GM19351 (cell line): ENCODE data around the gene FEZF1.

Source experiments
- ATAC-seq: cut with Tn5 transposase; IDR thresholded peaks from one replicate; pipeline ENCODE4 v1.9.1; 2021; ENCODE audit warnings: mild to moderate bottlenecking, moderate library complexity; ENCODE audit not compliant: unreplicated experiment

The FEZF1 gene

GRCh38 chr7:122304319-122304975 is at the start of gene FEZF1:
Gene FEZF1, minus strand, starts transcription at chr7:122304750. Its CDS starts 313 bp downstream, at chr7:122304437.
- ATAC-seq: no peak

- no peak for ATAC-seq
These were observed 47.9 kb upstream of the FEZF1 start for GRCh38 chr7:122352454-122352853.

DNA sequence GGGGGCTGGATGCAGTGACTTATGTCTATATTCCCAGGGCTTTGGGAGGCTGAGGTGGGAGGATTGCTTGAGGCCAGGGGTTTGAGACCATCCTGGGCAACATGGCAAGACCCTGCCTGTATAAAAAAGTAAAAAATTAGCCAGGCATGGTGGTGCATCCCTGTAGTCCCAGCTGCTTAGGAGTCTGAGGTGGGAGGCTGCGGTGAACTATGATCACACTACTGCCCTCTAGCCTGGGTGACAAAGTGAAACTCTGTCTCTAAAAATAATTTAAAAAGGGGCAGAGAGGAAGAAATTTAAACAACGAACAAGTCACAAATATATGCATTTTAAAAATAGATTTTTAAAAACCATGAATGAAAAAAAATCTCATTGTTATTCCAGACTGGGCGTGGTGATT is 46.2 kb upstream of the FEZF1 start:
- ATAC-seq: no peak

GRCh38 chr7:122344303-122344620 is 39.7 kb upstream of the FEZF1 start:
- no peak for ATAC-seq

DNA sequence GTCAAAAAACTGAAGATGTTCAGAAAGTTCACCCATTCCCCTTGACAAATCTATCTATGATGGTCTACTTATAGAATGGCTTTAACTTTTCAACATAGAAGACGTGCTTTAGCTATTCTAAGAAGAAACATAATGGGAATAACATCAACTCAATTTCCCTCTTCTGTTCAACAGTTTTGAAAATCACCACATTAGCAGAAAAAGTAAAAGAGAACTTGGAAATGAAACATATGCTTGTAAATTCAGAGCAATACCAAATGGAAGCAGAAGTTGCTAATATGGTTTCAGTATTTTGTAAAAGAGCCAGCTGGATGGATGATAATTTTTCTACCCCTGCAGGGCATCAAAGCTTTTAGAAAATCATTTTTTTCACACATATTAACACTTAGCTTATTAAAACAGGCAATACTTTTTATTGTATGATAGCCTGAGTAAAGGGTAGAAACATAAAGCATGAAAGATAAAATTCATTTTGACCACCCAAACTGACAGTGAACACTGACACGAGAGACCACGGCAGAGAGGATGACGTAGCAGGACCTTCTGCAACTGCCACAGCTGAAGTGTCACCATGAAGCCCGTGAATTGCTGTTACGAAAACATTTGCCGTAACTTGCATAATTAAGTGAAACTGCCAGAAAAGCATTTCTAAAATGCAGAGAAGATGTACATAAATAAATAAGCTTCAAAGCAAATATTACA is 39.2 kb upstream of the FEZF1 start:
- no peak for ATAC-seq

- ATAC-seq: no peak
These were observed 35.9 kb upstream of the FEZF1 start for GRCh38 chr7:122340427-122340826.

- no peak for ATAC-seq
These were observed 34.8 kb upstream of the FEZF1 start for GRCh38 chr7:122339145-122339904.

DNA sequence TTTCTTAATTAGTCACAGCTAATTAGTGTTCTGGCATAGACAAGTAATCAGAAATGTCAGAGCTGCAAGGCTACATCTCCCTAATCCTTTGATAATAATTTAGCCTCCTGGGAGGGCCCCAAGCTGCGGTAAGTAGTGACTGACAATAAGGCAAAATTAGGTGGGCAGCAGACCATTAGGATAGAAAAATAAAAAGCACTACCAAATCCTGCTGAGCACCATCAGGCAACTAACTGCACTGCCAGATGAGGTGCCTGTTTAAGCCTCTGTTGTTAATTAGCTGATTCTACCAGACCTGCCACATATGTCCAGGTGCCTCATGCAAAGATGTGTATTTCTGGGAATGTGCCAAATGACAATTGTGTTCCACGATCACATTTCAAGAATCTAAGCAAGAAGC is 32.5 kb upstream of the FEZF1 start:
- ATAC-seq: no peak

DNA sequence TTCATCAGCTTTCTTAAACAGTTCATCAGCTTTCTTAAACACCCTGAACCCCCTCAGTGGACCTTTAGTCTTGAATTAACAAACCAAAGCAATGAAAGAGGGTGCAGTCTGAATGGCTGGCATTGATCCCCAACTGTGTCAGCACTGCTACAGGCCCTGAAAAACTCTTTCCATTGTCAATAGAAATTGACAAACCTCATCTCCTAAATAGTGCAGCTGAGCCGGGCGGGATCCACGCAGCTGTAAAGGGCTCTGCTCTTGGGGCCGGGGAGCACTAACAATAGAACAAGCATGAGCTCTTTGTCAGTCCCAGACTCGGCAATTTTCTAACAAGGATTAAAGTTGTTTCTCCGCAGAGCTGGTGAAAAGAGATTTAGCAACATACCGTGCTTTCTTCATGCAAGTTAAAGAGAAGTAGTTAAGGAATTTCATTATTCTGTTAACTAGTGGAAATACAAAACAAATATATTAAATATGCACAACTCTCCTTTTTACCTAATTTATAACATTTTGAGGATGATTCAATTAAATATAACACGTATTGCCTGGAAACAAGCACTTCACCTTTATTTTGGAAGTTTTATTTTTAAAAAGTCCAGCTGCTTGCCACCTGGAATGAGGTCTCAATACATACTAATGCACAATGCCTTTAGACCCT is 24.7 kb upstream of the FEZF1 start:
- ATAC-seq: no peak

- ATAC-seq: no peak
These were observed 23.4 kb upstream of the FEZF1 start for GRCh38 chr7:122327969-122328368.

GRCh38 chr7:122316467-122317388 is 12.2 kb upstream of the FEZF1 start:
- no peak for ATAC-seq

GRCh38 chr7:122315507-122316466 is 11.2 kb upstream of the FEZF1 start:
- ATAC-seq: no peak

DNA sequence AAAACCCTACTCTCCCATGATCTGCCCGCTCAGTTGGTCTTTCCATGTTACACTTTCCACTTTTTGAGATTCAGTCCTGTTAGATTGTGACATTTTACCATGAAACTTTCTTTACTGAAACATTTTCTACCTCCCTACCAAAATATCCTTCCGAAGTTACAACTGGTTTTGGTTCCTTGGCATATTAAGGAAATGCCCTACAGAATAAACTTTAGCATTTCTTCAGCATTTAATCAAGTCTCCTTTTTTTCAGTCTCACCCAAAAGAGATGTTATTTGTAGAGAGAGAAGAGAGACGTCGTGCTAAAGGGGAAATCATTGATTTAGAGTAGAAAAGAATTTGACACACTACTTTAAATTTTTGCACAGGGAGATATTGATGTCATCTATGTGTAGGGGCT is 9.7 kb upstream of the FEZF1 start:
- no peak for ATAC-seq

- no peak for ATAC-seq
These were observed 8.2 kb upstream of the FEZF1 start for GRCh38 chr7:122312789-122313188.

- ATAC-seq: no peak
These were observed 7.3 kb upstream of the FEZF1 start for GRCh38 chr7:122311734-122312450.

- ATAC-seq: no peak
These were observed 6.6 kb upstream of the FEZF1 start for GRCh38 chr7:122311050-122311700.

DNA sequence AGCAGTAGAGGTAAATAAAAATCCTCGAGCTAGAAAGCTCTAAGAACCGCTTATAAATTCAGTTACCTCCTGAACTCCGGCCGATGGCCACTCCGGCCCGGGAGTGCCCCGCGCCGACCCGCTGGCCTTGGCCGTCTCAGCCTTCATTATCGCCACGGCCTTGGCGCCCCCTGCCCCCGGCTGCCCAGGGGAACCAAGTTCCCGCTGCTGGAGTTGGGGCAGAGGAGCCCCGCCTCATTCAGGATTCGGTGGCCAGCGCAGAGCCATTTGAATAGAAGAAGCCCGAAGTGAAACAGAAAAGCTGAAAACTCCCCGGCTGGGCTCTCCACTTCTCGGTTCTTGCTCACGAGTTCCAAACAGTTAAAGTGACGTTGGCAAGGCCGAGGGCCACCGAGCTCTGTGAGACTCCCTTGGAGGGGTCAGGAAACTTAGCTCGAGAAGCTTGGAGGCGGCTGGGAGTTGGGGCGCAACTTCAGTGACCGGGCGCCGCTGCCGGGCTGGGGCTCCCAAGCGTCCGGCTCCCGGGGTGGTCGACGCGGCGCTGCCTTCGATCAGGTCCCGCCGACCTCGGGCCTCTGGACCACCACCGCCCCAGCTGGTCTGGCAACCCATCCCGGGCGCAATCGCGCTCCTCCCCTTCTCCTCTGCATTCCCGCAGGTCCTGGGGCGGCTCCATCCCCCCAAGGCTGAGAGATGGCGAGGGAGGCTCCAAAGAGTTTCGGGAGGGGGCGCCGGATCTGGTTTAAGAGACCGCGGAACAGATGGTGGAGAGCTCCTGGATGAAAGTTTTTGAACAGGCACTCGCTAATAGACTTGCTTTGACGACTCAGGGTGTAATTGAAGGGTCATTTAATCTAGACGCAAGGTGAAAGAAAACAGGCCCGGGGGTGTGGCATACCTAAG is 5.8 kb upstream of the FEZF1 start:
- no peak for ATAC-seq
